Medulla oblongata (tissue), 1 donor: ENCODE data around the gene CCDC197.
A peak's percentile ranks its signal among the peaks of the same experiment; 100 is the strongest.

Experiments used
- DNase-seq: peaks from one replicate; pipeline ENCODE4 v3.0.0-alpha.2; 2015; ENCODE audit errors: extremely low spot score

CCDC197 gene

GRCh38 chr14:93961620-93962019, 35.5 kb upstream of the CCDC197 start:
- DNase-seq, result no peak

- DNase-seq, result peak; percentile 71
Observed at GRCh38 chr14:93962701-93963601, 34.1 kb upstream of the CCDC197 start.

GRCh38 chr14:93963692-93964091, 33.4 kb upstream of the CCDC197 start:
- no peak for DNase-seq

- no peak for DNase-seq
Observed at GRCh38 chr14:93964281-93964680, 32.8 kb upstream of the CCDC197 start.

- DNase-seq, result no peak
Observed at GRCh38 chr14:93964820-93965286, 32.2 kb upstream of the CCDC197 start.

GRCh38 chr14:93965287-93965821, 31.7 kb upstream of the CCDC197 start:
- DNase-seq, result no peak

GRCh38 chr14:93965946-93966474, 31.1 kb upstream of the CCDC197 start:
- no peak for DNase-seq

GRCh38 chr14:93967637-93968250, 29.4 kb upstream of the CCDC197 start:
- peak; percentile 53 for DNase-seq

GRCh38 chr14:93969082-93969828, 27.8 kb upstream of the CCDC197 start:
- no peak for DNase-seq

- DNase-seq, result peak; percentile 46
Observed at GRCh38 chr14:93970585-93970964, 26.5 kb upstream of the CCDC197 start.

GRCh38 chr14:93970965-93971634, 26.0 kb upstream of the CCDC197 start:
- peak; percentile 27 for DNase-seq

GRCh38 chr14:93971635-93972027, 25.5 kb upstream of the CCDC197 start:
- DNase-seq, result no peak

- DNase-seq, result no peak
Observed at GRCh38 chr14:93972618-93973205, 24.4 kb upstream of the CCDC197 start.

- no peak for DNase-seq
Observed at GRCh38 chr14:93973607-93974006, 23.5 kb upstream of the CCDC197 start.

GRCh38 chr14:93974299-93974698, 22.8 kb upstream of the CCDC197 start:
- no peak for DNase-seq

- no peak for DNase-seq
Observed at GRCh38 chr14:93974833-93975232, 22.3 kb upstream of the CCDC197 start.

GRCh38 chr14:93975791-93976476, 21.2 kb upstream of the CCDC197 start:
- peak; percentile 38 for DNase-seq

- peak; percentile 27 for DNase-seq
Observed at GRCh38 chr14:93976477-93977057, 20.5 kb upstream of the CCDC197 start, which contains the start of gene ASB2. Gene ASB2 (minus strand): TSS chr14:93976570. CDS start chr14:93964539, 12,031 bp downstream.

- no peak for DNase-seq
Observed at GRCh38 chr14:93977171-93977570, 19.9 kb upstream of the CCDC197 start.
